Raji (cell line): Measurements from ENCODE around the gene GRK5.

Experiments
- POLR2A ChIP-seq: IDR thresholded peaks from 2 replicates; pipeline ENCODE4 v1.6.1; 2011; ENCODE audit warnings: low read depth, low read length, control low read depth; ENCODE audit not compliant: insufficient read depth

The GRK5 gene

DNA sequence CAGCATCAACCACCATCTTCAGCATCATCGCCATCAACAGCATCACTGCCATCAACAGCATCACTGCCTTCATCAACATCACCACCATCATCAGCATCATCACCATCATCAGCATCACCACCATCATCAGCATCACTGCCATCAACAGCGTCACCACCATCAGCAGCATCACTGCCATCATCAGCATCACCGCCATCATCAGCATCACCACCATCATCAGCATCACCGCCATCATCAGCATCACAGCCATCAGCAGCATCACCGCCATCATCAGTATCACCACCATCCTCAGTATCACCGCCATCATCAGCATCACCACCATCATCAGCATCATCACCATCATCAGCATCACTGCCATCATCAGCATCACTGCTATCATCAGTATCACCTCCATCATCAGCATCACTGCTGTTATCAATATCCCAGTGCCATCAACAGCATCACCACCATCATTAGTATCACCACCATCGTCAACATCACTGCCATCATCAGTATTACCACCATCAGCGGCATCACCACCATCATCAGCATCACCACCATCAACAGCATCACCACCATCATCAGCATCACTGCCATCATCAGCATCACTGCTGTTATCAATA, 220.0 kb downstream of the GRK5 start:
- TF ChIP-seq POLR2A, result no peak

DNA sequence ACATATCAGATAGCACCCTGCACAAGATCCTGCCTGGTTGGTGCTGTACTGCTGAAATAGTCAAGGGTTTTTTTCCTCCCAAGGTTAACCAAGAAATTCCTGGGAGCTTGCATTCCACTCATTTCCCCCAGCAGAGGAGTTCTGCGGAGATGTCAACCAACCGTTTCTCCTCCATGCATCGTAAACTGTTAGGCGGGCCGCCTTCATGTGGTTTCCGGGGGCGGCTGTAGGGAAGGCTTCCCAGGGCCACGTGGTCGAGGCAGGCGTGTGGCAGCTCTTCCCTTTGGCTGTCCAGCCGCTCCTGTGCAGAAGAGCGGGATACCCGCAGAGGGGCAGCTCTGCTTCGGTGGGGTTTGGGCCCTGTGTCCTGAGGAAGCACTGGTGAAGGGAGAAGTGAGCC, 221.4 kb downstream of the GRK5 start:
- no peak for TF ChIP-seq POLR2A

DNA sequence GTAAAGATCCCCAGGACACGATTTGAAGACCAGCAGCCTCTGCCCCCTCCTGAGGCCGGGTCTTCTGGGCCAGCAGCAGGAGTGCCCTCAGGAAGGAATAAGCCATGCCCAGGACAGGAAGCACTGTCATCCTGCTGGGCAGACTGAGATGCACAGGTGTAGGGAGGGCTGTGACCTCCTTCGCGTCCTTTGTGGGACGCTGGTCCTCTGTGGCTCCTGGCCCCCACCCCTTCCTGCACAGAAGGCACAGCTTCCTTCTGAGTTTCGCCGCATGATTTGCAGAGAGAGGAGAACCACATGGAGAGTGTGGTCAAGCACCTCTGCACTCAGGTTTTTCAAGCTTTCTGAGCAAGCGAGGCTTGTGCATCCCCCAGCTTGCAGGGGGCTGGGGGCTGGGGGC, 222.4 kb downstream of the GRK5 start:
- no peak for TF ChIP-seq POLR2A

DNA sequence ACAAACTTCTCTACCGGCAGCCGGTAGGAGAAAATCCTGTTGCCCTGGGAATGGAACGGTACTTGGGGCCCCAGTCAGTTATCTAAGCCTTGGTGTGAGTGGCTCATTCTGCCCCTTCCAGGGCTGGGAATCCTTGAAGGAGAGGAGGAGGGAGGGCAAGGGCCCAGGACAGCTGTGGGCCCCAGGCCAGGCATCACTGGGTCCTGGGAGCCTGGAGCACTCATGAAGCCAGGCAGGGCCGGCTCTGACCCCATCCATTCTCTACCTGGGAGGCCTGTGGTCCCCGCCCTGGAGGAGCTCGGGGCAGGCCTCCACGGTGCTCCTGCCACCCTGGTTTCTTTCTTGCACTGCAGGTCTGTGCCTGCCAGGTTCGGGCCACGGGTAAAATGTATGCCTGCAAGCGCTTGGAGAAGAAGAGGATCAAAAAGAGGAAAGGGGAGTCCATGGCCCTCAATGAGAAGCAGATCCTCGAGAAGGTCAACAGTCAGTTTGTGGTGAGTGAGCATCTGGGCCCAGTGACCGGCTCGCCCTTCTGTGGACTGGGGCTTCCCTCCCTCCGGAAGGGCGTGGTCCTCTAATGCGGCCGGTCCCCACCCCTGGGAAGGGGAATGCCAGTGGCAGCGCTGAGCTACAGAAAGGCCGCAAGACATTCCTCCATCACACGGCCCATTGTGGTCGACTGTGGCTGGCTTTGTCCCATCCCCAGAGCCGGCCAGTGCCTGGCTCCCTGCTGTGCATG, 223.8 kb downstream of the GRK5 start:
- no peak for TF ChIP-seq POLR2A

DNA sequence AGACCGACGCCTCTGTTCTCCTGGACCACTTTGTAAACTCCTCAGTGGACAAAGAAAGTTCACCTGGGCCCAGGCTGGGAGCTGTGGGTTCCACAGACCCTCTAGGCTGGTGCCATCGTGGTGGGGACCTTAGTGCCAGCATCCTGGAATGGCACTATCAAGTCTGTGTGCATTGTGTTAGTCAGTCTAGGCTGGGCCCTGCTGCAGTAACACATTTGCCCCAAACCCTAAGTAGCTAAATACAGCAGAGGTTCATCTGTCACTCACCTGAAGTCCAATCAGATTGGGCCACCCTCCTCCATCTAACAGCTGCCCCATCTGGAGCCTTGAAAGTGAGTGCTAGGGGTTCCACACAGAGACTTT, 224.4 kb downstream of the GRK5 start:
- no peak for TF ChIP-seq POLR2A

DNA sequence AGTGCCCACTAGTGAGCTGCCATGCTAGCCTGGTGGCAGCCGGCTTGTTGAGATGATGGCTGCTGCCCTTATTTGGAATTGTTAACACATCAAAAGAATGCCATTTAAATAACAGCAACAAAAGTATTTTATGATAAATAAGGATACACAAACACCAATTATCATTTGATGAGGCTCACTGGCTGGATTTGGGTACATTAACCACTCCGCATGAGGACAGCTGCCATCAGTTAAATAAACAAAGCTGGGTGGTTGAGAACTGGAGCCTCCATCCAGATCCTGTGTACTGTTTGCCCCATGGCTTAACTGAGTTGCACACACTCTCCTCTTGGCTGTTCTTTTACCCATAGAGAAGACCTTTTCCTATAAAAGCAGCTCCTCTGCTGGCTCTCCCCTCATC, 231.3 kb downstream of the GRK5 start:
- no peak for TF ChIP-seq POLR2A

DNA sequence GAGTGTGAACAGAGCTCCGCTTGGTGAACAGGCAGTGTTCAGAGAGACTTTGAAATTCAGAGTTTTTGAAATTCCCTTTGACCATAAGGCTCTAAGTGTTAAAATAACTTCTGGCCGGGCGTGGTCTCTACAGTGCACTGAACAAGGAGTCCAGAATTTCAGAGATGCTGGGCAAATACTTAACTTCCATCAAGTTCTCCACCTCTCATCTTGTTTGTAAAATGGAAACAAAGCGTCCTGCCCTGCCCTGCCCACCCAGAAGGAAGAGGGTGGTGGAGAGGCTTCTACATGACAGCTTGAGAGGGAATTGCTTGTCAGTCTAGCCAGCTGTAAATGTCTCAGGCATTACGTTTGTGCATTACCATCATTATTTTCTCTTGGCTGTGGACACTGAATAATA, 232.6 kb downstream of the GRK5 start:
- TF ChIP-seq POLR2A, result no peak

DNA sequence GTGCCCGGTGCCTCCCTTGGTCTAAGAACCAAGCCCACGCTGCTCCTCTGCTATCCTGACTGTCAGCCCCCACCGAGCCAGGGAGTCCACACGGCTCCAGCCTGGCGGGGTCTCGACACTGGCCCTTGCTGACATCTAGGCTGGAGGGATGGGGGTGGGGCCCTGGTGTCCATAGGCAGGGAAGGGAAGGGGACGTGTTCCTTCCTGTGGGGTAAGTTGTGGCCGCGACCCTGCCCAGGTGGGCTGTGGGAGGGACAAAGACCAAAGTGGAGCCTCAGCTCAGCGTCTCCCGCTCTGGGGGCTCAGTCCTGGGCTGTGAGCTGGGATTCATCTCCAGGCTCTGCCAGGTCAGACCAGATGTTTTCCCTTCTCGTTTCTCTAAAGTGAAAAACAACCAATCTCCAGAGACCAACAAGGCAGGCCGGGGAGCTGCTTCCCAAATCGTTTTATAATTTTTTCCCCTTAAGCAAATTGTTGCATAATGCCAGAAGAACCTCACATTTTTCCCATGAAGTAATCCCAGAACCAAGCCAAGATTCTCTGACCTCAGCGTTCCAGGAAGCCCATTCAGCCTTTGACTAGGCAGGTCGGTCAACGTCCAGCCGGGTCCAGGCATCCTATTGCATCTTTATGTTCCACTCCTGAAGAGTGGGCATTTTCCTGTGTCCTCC, 233.9 kb downstream of the GRK5 start:
- no peak for TF ChIP-seq POLR2A

DNA sequence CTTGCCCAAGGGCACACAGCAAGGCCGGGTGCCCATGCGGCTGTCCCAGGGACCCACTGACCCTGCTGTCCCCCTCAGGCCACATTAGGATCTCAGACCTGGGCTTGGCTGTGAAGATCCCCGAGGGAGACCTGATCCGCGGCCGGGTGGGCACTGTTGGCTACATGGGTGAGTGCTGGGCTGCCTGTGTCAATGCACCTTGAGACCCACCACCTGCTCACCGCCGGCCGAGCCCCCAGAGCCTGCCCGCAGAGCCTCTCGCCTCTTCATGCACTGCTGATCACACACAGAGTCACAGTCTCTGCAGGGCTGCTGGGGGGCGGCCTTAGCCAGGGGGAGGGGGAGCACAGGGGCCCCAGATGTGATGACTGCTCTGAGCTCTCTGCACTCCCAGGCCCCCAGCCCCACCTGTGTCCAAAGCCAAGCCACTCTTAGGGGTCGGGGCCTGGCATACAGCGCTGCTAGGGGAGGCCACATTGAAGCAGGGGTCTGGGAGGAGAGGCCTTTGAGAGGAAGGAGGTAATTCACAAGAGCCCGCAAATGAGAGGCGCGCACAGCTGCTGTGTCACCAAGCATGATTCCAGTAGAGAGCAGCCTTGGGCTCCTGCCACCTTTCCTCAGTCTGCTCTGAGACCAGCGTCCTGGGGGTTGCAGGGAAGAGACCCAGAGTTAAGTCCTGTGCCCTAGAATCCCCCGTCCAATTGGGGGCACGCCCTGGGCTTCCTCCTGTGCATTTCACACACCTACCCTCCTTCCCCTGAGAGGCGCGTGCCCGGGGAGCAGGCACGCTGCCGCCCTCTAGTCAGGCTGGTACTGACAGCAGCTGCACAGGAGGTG, 234.8 kb downstream of the GRK5 start:
- TF ChIP-seq POLR2A, result no peak

DNA sequence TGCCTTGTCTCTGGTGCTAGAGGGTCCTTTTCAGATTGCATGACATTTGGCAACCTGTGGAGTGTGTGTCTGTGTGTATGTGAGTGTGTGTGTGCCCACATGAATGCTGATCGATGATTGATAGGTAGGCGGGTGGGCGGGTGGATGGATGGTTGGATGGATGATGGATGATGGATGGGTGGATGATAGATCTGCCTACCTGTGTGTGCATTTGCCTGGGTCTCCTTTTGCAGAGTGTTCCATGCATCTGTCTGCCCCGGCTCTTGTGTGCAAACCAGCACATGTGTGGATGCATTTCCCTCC, 235.3 kb downstream of the GRK5 start:
- no peak for TF ChIP-seq POLR2A

DNA sequence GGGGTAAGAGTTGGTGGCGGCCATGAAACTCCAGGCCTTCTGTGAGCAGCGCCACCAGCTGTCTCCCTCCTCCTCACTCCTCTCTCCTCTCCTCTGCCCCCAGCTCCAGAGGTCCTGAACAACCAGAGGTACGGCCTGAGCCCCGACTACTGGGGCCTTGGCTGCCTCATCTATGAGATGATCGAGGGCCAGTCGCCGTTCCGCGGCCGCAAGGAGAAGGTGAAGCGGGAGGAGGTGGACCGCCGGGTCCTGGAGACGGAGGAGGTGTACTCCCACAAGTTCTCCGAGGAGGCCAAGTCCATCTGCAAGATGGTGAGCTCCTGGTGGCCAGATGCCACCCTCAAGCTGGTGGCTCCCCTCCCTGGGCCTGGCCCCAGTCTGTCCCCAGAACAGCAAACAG, 236.1 kb downstream of the GRK5 start:
- TF ChIP-seq POLR2A, result no peak

DNA sequence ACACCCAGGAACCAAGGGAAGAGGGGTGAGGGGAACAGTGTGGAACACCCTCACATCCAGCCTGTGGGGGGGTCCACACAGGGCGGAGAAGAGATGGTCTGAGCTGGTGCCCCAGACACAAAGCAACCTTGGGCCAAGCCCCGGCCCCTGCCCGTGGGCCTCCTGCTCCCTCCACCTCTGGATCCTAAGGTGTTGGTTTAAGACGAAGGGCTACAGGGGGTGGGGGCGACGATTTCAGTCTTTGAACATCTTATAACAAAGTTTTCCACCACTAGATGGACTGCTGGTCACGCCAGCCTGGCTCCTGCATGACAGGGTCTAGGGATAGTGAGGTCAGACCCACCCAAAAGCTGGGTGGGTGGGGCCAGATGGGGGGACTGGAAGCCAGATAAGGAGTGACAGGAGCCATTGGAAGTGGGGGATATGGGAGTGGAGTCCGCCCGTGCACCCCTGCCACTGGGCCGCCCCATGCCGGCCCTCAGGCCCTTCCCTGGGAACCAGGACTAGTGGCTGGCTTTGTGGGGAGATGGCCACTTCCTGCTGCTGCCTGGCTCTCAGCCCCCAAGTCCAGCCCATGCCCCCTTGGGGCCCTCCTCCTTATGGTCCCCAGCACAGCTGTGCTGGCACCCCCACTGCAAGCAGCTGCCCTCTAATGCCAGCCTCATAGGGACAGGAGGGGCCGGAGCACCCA, 236.7 kb downstream of the GRK5 start:
- TF ChIP-seq POLR2A, result no peak

DNA sequence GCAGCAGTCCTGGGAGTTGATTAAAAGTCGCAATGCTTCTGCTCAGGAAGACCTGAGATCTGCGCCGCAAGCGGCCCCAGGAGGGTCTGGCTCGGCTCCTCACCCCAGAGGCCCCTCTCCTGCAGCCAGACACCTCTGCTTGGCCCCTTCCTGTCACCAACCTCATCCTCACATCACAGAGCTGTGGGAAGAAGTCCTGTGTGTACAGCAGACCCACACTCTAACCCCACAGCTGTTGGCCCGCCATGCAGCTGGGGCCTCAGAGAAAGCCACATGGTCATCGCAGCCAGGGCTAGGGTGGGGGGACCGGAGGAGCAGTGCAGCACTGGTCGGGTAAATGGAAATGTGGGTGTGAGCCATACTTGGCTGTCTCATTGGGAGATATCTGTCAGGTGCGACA, 237.5 kb downstream of the GRK5 start:
- TF ChIP-seq POLR2A, result no peak

DNA sequence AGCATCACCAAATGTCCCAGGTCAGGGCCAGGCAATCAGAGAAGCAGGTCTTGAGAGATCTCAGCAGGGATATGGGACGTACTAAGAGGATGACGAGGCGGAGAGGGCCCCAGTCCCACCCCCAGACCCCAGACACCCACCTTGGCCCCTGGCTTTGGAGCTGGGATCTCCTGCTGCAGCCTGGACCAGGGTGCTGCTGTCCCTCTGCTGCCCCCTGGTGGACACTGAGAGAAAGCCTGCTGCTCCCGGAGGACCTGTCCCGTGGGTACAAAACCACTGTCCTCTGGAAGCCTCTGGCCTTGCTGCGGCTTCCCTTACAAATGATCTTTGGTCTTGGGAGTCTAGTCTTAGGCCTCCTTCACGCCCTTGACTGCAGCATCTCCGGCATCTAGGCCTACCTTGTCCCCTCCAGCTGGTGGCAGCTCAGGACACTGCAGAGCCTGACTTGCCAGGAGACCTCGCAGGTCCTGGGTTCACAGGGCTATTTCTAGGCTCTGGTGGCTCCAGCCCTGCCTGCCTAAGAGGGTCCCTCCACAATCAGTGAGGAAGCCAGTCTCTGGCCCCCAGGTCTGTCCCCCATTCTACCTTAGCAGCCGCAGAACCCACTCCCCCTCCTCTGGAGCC, 238.1 kb downstream of the GRK5 start:
- no peak for TF ChIP-seq POLR2A

DNA sequence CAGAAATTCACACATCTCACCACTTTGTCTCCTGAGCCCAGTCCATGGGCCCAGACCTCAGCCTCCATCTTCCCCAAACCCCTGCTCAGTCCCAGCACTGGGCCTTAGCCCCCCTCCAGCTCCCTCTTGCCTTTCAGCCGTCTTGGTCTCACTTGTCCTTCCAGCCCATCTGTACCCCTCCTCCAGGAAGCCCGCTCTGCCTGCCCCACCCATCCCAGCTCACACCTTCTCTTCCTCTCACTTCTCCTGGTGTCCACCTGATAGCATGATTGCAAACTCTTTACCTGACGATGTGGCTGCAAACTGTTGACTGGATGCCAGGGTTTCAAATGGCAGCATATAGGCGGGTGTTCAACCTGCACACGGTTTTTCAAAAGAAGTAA, 238.6 kb downstream of the GRK5 start:
- no peak for TF ChIP-seq POLR2A
